Measurements from ENCODE around the gene FGF4.

DNA sequence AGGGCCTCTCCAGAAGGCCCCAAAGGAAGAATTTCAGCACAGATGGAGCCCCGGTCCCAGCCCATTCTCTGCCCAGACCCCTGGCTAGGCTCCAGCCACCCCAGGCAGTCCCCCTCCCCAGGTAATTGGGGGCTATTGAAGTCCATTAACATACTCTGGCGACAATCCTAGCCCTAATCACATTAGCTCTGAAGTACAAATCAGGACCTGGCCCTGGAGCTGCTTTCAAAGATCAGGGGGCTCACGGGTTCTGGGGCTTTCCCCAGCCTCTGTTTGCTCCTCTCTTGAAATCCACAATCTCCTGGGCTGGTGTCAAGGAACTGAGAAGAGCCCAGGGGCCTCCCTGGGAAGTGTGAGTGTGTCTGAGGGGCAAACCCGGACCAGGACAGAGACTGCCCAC lies 22.3 kb downstream of the FGF4 start:
- no peak for TF ChIP-seq POLR2A (IDR thresholded peaks at IDR 0.05; ENCODE audit: low read length)
- no peak for TF ChIP-seq GATA1 (IDR thresholded peaks at IDR 0.05; ENCODE audit: low read depth, low read length)

All from erythroblast (primary cell).